Left renal pelvis (tissue), 4 donors: ENCODE data around the gene ST3GAL4. TPM values are rescaled to one million over a fixed set of nuclear protein-coding genes. Genes with fewer than 3 reads are reported as not detected.

Source experiments
- polyA plus RNA-seq, 4 donors: library from polyadenylated mRNA; unstranded; fragments of 120-200 nt; gene quantifications; one replicate each; pipeline ENCODE4 v1.2.1, GENCODE V29; 2013; ENCODE audit not compliant: insufficient read length in 4 of 4

ST3GAL4 gene
- polyA plus RNA-seq, 4 donors, result 17.0 to 33.6 (median 19.9) TPM

Other genes with a start within 250 kb of the ST3GAL4 start
- 10 to 100 TPM; 29.1 to 38.6 (median 30.4) TPM for gene RPUSD4, start 144.0 kb upstream of the ST3GAL4 start, polyA plus RNA-seq
- 10 to 100 TPM; 28.6 to 33.4 (median 30.1) TPM for gene FAM118B, start 143.9 kb upstream of the ST3GAL4 start, polyA plus RNA-seq
- gene SRPRA, start 86.8 kb upstream of the ST3GAL4 start, polyA plus RNA-seq, result 10 to 100 TPM; 80.2 to 97.6 (median 83.9) TPM
- 10 to 100 TPM; 24.1 to 62.3 (median 32.9) TPM for gene FOXRED1, start 86.5 kb upstream of the ST3GAL4 start, polyA plus RNA-seq
- 10 to 100 TPM in 3 of 4 donors, 1 to 10 TPM in 1; 9.4 to 16.8 (median 11.2) TPM for gene TIRAP, start 72.6 kb upstream of the ST3GAL4 start, polyA plus RNA-seq
- 10 to 100 TPM; 10.5 to 16.3 (median 15.0) TPM for gene DCPS, start 51.6 kb upstream of the ST3GAL4 start, polyA plus RNA-seq